ENCODE measurements around the gene OPTC.

Gene OPTC

DNA sequence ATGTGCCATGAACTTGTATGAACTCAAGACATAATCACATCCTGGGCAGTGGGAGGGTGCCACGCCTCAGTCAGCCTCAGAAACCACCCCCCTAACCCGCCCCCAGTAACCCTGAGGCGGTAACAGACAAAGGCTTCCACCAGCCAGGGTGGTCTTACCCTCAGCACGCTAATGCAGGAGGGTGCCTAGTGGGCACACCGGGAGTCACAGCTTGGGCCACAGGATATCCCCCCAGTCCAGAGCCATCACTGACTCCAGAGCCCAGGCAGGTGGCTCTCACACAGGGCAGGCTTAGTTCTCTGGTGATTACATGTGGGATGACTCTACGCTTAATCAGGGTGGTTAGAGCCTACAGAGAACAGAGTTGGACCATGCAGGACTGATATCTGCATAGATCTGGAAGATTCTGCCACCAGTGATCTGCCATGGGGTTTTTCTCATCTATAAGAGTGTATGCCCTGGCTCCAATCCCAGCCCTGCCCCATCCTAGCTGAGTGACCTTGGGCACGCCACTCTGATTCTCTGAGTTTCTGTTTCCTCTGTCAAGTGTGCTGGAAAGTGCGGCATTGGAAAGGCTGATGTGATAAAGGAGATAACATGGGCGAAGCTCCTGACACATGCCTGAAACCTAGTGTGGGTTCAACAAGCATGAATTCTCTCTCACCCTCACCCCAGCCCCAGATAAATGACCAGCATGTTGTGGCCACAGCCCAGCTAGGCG is 27.3 kb downstream of the OPTC start:
- Histone ChIP-seq H3K9ac (ENCODE audit: low read depth, low read length) (no peak overlapping the region), H3K9me3 (ENCODE audit: control insufficient read depth, insufficient read depth, low read length) (no peaks in the 10 kb centered on the region), H3K4me1 (ENCODE audit: insufficient read depth, low read length) (peaks cover 60% of the 10 kb centered on the region), H3K36me3 (ENCODE audit: insufficient read depth, low read length) (no peaks in the 10 kb centered on the region)

DNA sequence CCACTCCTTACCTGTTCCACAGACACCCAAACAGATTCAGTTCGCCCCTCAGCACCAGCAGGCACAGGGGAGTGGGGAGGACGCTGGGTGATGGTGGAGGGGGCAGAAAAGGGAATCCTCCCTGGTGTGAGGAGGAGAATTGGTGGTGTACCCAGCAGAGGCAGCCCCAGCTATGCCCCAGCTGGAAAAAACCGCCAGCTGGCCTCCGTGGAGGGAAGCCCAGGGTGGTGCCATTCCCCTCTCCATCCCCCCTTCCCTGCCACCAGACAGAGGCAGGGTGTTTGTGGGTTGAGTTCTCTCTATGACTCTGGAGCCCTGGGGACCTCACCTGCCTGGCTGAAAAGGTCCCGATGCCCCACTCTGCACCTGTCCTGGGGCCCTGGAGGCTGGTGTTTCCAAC is 27.9 kb downstream of the OPTC start:
- H3K9me3 ChIP-seq (ENCODE audit: control insufficient read depth, insufficient read depth, low read length): no peaks in the 10 kb centered on the region
- peaks cover 61% of the 10 kb centered on the region for H3K4me1 ChIP-seq (ENCODE audit: insufficient read depth, low read length)
- no peak overlapping the region for H3K9ac ChIP-seq (ENCODE audit: low read depth, low read length)
- H3K36me3 ChIP-seq (ENCODE audit: insufficient read depth, low read length): no peaks in the 10 kb centered on the region

DNA sequence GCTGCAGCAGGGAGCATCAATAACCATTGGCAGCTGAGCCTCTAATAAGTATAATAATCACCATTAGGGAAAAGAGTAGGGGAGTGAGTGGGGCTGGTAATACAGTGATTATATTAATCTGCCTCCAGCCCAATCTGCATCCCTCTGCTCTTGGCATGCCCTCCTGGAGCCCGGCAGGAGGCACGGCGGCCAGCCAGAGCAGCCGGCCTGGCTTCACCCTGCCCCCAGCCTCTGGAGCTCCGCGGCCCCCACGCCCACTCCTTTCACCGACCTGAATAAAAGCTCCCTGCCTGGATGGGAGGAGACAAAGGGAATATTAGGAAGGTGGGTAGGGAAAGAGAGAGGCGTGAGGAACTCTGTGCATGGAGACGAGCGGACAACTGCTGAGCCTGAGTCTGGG is 28.3 kb downstream of the OPTC start:
- Histone ChIP-seq H3K9me3 (ENCODE audit: control insufficient read depth, insufficient read depth, low read length) (no peaks in the 10 kb centered on the region), H3K9ac (ENCODE audit: low read depth, low read length) (no peak overlapping the region), H3K36me3 (ENCODE audit: insufficient read depth, low read length) (no peaks in the 10 kb centered on the region), H3K4me1 (ENCODE audit: insufficient read depth, low read length) (peaks cover 56% of the 10 kb centered on the region)

GRCh38 chr1:203523667-203524066 is 29.7 kb downstream of the OPTC start:
- Histone ChIP-seq H3K9me3 (ENCODE audit: control insufficient read depth, insufficient read depth, low read length) (no peaks in the 10 kb centered on the region), H3K4me1 (ENCODE audit: insufficient read depth, low read length) (peaks cover 49% of the 10 kb centered on the region), H3K9ac (ENCODE audit: low read depth, low read length) (no peak overlapping the region), H3K36me3 (ENCODE audit: insufficient read depth, low read length) (no peaks in the 10 kb centered on the region)

DNA sequence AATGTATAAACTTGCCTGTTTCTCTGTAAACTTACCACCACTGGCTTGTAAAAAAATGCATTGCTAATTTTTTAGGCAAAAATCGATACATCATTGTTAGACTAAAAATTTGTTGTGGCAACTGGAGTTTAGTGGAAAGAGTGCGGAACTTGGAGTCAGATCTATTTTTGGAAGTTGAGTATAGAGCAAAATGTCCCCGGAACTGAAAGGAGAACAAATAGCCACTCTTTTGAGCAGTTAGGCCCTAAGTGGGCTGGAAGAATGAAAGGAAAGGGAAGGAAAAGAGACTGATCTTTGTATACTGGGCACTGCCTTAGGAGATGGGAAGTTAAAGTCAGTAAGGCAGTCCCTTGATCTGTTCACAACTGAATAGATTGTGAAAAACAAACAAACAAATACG is 30.2 kb downstream of the OPTC start:
- H3K9me3 ChIP-seq (ENCODE audit: control insufficient read depth, insufficient read depth, low read length): no peaks in the 10 kb centered on the region
- no peak overlapping the region for H3K9ac ChIP-seq (ENCODE audit: low read depth, low read length)
- peaks cover 46% of the 10 kb centered on the region for H3K4me1 ChIP-seq (ENCODE audit: insufficient read depth, low read length)
- no peaks in the 10 kb centered on the region for H3K36me3 ChIP-seq (ENCODE audit: insufficient read depth, low read length)

DNA sequence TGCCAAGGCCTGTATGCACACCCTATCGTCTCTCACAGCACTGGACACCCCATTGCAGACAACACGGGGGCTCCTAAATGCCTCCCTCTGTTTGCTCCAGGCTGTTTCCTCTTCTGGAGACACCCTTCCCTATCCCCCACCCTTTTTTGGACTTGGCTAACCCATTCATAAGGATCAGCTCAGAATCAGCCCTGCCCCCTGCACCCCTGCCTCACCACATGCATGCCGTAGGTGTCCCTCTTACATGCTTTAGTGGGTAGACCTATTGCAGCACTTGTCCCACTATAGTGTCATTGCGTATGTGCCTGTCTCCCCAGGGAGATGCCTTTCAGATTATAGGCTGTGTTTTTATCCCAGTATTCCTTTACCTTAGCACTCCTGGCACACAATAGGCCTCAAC is 30.9 kb downstream of the OPTC start:
- no peak overlapping the region for H3K9ac ChIP-seq (ENCODE audit: low read depth, low read length)
- no peaks in the 10 kb centered on the region for H3K9me3 ChIP-seq (ENCODE audit: control insufficient read depth, insufficient read depth, low read length)
- H3K4me1 ChIP-seq (ENCODE audit: insufficient read depth, low read length): peaks cover 42% of the 10 kb centered on the region
- no peaks in the 10 kb centered on the region for H3K36me3 ChIP-seq (ENCODE audit: insufficient read depth, low read length)

DNA sequence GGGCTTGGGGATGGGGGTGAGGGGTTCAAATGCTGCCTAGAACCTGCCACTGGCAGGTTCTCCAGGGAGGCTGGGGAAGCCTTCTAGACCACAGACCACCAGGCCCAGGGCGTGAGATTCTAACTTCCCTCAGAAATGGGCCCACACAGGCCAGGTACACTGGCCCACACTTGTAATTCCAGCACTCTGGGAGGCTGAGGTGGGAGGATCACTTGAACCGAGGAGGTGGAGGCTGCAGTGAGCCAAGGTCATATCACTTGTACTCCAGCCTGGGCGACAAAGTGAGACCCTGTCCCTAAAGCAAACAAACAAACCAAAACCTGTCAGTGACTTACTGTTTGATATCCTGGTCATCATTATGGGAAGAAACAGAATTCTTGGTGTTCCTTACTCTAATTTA is 31.7 kb downstream of the OPTC start:
- no peak overlapping the region for H3K9ac ChIP-seq (ENCODE audit: low read depth, low read length)
- peaks cover 34% of the 10 kb centered on the region for H3K4me1 ChIP-seq (ENCODE audit: insufficient read depth, low read length)
- no peaks in the 10 kb centered on the region for H3K9me3 ChIP-seq (ENCODE audit: control insufficient read depth, insufficient read depth, low read length)
- H3K36me3 ChIP-seq (ENCODE audit: insufficient read depth, low read length): no peaks in the 10 kb centered on the region

GRCh38 chr1:203526130-203526529 is 32.2 kb downstream of the OPTC start:
- H3K4me1 ChIP-seq (ENCODE audit: insufficient read depth, low read length): peaks cover 29% of the 10 kb centered on the region
- H3K9ac ChIP-seq (ENCODE audit: low read depth, low read length): no peak overlapping the region
- no peaks in the 10 kb centered on the region for H3K36me3 ChIP-seq (ENCODE audit: insufficient read depth, low read length)
- no peaks in the 10 kb centered on the region for H3K9me3 ChIP-seq (ENCODE audit: control insufficient read depth, insufficient read depth, low read length)

DNA sequence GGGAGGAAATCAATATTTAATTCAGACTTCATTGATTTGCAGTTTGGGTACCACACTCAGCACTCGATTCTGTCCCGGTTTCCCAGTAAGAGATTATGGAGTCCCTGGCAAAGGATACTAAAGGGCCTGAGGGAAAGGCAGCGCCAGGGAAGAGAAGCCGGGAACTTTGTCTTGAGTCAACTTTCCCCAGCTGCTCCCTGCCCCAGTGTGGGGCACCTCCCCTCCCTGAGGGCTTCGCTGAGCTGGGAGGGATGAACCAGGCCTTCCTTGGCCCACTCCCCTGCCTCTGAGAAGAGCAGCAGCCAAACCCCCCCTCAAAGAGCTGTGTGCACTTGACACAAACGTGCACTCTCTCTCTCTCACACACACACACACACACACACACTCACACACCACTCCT is 32.6 kb downstream of the OPTC start:
- Histone ChIP-seq H3K36me3 (ENCODE audit: insufficient read depth, low read length) (no peaks in the 10 kb centered on the region), H3K9me3 (ENCODE audit: control insufficient read depth, insufficient read depth, low read length) (no peaks in the 10 kb centered on the region), H3K9ac (ENCODE audit: low read depth, low read length) (no peak overlapping the region), H3K4me1 (ENCODE audit: insufficient read depth, low read length) (peaks cover 25% of the 10 kb centered on the region)

DNA sequence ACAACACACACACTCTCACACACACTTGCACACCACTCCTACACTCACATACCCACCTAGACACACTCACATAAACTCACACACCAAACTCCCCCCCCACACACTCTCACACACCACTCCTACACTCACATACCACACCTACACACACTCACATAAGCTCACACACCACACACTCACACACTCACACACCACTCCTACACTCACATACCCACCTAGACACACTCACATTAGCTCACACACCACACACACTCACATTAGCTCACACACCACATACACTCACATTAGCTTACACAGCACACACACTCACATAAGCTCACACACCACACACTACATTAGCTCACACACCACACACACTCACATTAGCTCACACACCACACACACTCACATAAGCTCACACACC is 33.1 kb downstream of the OPTC start:
- Histone ChIP-seq H3K9ac (ENCODE audit: low read depth, low read length) (no peak overlapping the region), H3K36me3 (ENCODE audit: insufficient read depth, low read length) (no peaks in the 10 kb centered on the region), H3K4me1 (ENCODE audit: insufficient read depth, low read length) (peaks cover 21% of the 10 kb centered on the region), H3K9me3 (ENCODE audit: control insufficient read depth, insufficient read depth, low read length) (no peaks in the 10 kb centered on the region)

GRCh38 chr1:203528063-203528462 is 34.1 kb downstream of the OPTC start:
- Histone ChIP-seq H3K36me3 (ENCODE audit: insufficient read depth, low read length) (no peaks in the 10 kb centered on the region), H3K4me1 (ENCODE audit: insufficient read depth, low read length) (peaks cover 12% of the 10 kb centered on the region), H3K9me3 (ENCODE audit: control insufficient read depth, insufficient read depth, low read length) (no peaks in the 10 kb centered on the region), H3K9ac (ENCODE audit: low read depth, low read length) (no peak overlapping the region)

GRCh38 chr1:203528976-203529835 is 35.3 kb downstream of the OPTC start:
- no peak overlapping the region for H3K9ac ChIP-seq (ENCODE audit: low read depth, low read length)
- H3K9me3 ChIP-seq (ENCODE audit: control insufficient read depth, insufficient read depth, low read length): no peaks in the 10 kb centered on the region
- H3K36me3 ChIP-seq (ENCODE audit: insufficient read depth, low read length): no peaks in the 10 kb centered on the region
- peaks cover 10% of the 10 kb centered on the region; the same call in 1 of the 2 replicates for H3K4me1 ChIP-seq (ENCODE audit: insufficient read depth, low read length)

DNA sequence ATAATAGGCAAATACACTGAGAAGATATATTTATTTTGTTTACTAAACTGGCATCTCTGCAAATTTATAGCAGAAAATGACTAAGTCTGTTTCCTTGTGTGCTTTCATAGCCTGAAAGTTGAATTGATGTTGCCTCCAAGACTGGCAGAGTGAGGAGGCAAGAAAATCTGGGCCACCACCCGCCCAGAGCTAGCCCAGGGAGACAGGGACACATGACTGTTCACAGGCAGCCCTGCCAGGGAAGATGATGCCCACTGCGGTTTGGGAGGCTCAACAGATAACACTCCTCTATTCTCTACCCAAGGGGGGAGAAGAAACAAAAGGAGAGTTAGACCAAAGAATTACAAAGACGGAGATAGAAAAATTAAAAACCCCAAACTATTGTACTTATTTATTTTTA is 37.1 kb downstream of the OPTC start:
- no peaks in the 10 kb centered on the region for H3K36me3 ChIP-seq (ENCODE audit: insufficient read depth, low read length)
- peaks cover 4% of the 10 kb centered on the region; the same call in 1 of the 2 replicates for H3K4me1 ChIP-seq (ENCODE audit: insufficient read depth, low read length)
- no peak overlapping the region for H3K9ac ChIP-seq (ENCODE audit: low read depth, low read length)
- no peaks in the 10 kb centered on the region for H3K9me3 ChIP-seq (ENCODE audit: control insufficient read depth, insufficient read depth, low read length)

DNA sequence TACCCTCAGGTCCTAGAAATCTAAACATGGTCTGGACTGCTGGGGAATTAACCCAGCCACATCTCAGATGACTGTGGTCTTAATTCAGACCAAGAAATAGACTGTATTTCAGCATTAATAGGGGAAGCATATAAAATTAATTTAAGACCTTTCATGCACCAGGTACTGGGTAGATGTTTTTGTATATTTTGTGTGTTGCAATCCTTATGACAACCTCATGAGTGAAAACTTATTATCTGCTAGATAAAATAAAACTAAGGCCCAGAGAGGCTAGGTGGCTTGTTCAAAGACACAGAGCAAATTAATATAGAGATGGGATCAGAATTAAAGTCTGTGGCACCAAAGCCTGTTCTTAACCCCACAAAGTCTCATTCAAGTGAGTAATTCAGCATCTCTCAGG is 40.1 kb downstream of the OPTC start:
- H3K9me3 ChIP-seq (ENCODE audit: control insufficient read depth, insufficient read depth, low read length): no peaks in the 10 kb centered on the region
- H3K36me3 ChIP-seq (ENCODE audit: insufficient read depth, low read length): no peaks in the 10 kb centered on the region
- no peaks in the 10 kb centered on the region for H3K4me1 ChIP-seq (ENCODE audit: insufficient read depth, low read length)
- H3K9ac ChIP-seq (ENCODE audit: low read depth, low read length): no peak overlapping the region

DNA sequence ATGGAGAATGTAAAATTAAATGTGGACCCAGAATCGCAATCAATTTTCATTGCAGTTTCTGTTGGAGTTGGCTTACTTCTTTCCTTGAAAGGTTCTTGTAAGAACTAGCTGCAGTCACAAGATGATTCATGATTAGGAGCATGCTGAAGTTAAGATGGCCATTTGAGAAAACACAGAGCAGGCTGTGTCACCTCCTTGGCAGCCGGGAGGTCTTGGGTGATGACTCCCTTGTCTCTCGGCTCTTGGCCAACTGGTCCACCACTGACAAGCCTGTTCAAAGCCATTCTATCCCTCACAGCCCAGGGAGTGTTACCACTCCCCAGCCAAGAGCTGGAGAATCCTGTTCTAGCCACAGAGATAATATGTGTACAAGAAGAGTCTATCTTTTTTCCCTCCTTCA is 40.6 kb downstream of the OPTC start:
- Histone ChIP-seq H3K4me1 (ENCODE audit: insufficient read depth, low read length) (no peaks in the 10 kb centered on the region), H3K9me3 (ENCODE audit: control insufficient read depth, insufficient read depth, low read length) (no peaks in the 10 kb centered on the region), H3K36me3 (ENCODE audit: insufficient read depth, low read length) (no peaks in the 10 kb centered on the region), H3K9ac (ENCODE audit: low read depth, low read length) (no peak overlapping the region)
